Thyroid gland (tissue), 4 donors: ENCODE measurements around the gene MCHR1.

Experiments
- POLR2A ChIP-seq, 2 donors: fragments of 450-650 bp; IDR thresholded peaks; one replicate each; pipeline ENCODE4 v1.6.1; 2017; ENCODE audit warnings: antibody characterized with exemption in 2 of 2, mild to moderate bottlenecking in 2 of 2, moderate library complexity in 1 of 2
- TF ChIP-seq, protein P1 (sequence below), 6 experiments: fragments of 200-600 bp in 3 of 6; fragments of 450-650 bp in 3 of 6; sonication (generic) in 3 of 6; IDR thresholded peaks; one replicate each; pipeline ENCODE4 v1.5.1; 2016 to 2019; ENCODE audit warnings: antibody characterized with exemption in 6 of 6, mild to moderate bottlenecking in 2 of 6, inconsistent platforms in 1 of 6, moderate library complexity in 1 of 6

DNA sequence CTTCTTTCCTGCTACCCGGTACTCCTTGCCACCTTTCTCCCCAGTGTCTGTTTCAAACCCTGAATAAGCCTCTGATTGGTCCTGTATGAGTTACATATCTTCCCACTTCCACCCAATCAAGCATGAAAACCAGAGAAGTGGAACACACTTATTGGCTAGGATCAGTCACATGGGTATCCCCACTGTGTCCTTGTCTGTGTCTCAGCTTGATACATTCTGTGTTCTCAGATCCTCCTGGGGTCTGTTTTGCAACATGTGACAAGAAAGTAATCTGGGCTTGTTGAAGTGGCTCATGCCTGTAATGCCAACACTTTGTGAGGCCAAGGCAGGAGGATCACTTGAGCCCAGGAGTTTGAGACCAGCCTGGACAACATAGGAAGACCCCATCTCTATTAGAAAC lies 23.9 kb downstream of the MCHR1 start:
- TF ChIP-seq, protein P1, sequence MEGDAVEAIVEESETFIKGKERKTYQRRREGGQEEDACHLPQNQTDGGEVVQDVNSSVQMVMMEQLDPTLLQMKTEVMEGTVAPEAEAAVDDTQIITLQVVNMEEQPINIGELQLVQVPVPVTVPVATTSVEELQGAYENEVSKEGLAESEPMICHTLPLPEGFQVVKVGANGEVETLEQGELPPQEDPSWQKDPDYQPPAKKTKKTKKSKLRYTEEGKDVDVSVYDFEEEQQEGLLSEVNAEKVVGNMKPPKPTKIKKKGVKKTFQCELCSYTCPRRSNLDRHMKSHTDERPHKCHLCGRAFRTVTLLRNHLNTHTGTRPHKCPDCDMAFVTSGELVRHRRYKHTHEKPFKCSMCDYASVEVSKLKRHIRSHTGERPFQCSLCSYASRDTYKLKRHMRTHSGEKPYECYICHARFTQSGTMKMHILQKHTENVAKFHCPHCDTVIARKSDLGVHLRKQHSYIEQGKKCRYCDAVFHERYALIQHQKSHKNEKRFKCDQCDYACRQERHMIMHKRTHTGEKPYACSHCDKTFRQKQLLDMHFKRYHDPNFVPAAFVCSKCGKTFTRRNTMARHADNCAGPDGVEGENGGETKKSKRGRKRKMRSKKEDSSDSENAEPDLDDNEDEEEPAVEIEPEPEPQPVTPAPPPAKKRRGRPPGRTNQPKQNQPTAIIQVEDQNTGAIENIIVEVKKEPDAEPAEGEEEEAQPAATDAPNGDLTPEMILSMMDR (IDR thresholded peaks at IDR 0.05) = no peak
- no peak for TF ChIP-seq POLR2A (IDR thresholded peaks at IDR 0.05)
